NAMALWA (cell line): Measurements from ENCODE around the gene C22orf15.
"Not testable (repeated sequence)": the region's sequence is repeated elsewhere in the genome, so short reads cannot be mapped to it uniquely, and the experiment has no call there.

ENCODE experiments used
- DNase-seq: peaks from one replicate; pipeline ENCODE4 v3.0.0-alpha.2; 2015; ENCODE audit warnings: low spot score

C22orf15 gene, protein sequence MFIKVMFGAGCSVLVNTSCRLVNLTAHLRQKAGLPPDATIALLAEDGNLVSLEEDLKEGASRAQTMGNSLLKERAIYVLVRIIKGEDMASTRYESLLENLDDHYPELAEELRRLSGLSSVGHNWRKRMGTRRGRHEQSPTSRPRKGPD

DNA sequence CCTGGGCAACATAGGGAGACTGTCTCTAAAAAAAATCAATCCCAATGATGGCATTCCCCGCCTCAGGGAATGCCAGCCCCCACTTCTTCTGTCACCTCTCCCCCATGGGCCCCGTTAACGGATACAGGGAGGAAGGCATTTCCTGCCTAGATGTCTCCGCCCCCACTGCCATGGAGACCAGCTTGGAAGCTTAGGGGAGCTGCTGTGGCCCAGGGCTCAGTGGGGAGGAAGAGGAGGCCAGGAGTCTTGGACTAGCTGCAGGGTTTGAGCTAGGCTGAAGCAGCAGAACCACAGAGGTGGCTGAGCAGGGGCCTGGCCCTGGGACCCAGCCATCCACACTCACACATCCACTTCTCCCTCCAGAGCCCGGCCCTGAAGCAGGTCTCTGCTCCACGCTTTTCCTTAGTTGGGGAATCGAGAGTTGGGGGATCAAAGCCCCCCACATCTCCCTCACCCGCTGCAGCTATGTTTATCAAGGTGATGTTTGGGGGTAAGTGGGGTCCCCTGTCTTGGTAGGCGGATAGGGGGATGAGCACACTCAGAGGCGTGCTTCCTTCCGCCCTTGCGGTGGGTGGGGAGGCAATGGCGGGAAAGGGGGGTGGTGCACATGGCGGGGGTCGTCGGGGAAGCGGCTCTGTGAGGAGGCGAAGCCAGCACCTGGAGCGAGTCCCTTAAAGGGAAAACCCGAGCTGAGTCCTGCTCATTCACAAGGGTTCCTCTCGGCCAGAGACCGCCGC is at the start of gene C22orf15:
C22orf15 (plus strand) TSS at position 149 of the 737 bp plus-strand sequence; CDS start at position 466, 317 bp downstream.
- DNase-seq = no peak

DNA sequence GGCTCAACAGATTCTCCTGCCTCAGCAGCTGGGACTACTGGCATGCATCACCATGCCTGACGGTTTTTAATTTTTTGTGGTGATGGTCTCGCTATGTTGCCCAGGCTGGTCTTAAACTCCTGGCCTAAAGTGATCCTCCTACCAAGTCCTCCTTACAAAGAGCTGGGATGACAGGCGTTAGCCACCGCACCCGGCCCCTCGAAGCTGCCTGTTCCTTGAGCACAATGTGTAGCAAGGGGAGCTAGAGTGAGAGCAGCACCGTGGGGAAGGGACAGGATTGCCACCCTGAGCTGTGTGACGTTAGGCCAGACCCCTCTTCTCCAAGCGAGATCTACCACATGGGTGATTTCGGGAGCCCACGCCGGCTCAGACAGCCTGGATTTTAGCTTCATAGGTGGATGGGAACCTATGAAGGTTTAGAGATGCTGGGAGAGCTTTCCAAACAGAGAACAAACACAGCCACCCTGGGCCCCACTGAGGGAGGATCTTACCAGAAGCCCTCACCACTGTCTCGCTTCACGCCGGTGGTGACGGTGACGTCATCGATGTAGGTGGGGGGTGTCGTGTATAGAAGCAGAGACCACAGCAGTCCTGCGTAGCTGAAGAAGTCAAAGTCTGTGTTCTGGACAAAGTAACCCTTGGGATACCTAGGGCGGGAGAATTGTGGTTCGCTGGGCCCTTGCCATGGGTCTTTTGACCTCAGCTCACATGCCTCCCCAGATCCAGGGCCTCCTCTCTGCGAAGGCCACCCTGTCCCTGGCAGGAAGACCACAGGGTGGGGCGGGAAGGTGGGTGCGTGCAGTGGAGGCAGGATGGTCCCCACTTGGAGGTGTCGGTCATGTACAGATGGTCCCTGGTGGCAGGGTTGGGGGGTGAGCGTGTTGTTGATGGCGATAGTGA is 48.8 kb upstream of the C22orf15 start:
- no peak for DNase-seq

DNA sequence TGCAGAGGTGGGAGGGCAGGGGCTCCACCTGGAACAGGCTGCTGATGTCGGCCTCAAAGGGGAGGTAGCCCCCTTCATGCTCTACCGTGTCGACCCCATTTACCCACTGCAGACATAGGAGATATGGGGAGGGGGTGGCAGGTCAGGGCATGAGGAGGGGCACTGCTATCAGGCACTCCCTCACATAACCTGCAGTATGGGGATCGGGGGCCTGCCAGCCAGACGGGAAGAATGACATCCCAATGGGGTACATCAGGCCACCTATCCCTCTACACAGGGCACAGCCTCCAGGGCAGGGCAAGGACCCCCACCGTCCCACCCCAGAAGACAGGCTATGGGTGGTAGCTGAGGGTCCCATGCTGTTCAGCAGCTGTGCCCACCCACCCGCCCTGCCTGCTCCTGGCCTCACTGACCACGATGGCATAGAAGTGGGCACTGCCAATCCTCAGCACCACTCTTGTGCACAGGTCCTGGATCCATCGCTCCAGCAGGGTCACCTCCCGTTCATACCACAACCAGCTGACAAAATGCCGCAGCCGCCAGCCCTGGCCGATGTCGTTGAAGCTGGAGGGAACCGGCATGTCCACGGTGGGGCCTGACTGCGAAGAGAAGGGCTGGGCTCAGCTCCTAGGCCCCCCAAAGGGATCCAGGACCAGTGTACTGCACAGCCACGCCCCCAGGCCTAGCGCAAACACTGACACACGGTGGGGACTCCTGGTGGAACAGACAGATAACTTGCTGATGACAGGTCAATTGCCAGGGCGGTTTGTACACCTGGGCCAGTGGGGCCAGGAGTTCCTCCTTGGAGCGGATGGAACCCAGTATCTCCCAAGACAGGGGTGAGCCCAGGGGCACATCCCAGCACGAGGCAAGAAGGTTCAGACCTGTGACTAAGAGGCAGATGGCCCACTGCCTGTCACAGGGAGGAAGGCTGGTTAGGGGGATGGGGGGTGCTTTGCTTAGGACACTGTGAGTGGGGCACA is 47.9 kb upstream of the C22orf15 start:
- peak; percentile 23 for DNase-seq

DNA sequence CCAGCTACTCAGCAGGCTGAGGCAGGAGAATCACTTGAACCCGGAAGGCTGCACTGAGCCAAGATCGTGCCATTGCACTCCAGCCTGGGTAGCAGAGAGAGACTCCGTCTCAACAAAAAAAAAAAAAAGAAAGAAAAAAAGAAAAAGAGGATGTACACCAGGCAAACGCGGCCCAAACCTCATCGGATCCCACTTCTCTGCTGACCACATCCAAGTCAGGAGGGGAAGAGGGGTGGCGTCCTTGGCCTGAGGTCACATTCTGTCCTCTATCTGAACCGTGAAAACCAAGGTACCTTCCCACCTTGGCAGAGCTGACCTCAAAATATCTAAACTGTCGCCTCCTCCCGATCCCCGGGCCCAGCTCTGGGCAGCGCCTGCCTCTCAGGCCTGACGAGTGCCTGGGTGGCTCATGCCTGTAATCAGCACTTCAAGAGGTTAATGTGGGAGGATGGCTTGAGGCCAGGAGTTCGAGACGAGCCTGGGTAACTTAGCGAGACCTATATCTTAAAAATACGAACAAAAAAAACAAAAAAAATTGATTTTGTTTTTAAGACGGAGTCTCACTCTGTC is 46.9 kb upstream of the C22orf15 start:
- no peak for DNase-seq

DNA sequence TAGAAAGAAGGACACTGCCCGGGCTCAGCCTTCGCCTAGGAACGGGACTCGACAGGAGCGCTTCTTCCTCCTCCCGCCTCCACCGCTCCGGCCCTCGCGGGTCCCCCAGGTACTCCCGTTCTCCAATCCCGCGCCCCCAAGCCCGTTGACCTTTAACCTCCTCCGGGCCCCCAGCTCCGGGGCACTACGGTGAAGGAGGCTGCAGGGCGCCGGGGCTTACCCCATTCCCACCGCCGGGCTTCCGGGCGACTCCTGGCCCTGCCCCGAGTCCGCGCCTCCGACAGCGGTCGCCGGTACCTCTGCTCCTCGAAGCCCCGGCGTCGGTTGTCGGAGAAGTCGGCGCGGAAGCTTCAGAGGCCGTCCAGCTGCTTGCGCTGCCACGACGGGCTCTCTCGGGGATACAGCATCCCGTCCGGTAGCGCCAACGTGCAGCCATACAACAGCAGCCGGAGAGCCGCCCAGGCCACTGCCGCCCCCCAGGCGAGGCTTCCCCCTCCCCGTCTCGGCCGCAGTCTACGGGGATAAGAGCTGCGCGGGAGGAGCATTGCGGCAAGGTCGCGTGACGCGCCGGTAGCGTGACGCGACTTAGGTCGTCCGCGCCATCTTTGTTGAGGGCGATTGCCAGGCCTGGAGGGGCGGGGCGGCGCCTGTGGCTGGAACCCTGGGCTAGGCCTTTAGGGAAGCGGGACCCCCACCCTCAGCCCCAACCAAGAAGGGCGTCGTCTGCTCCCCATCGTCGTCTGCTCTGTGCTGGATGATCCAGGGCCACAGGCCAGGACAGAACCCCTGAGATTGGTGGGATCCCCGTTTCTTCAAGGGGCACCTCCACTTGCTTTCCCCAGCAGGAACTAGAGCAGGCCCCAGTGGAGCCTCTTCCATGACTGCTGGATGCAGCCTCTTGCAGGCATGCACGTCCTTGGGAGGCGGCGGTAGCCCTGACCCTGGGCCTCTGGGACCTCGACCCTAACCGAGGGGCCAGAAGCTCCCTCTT is 45.7 kb upstream of the C22orf15 start:
- DNase-seq = peak; percentile 87

DNA sequence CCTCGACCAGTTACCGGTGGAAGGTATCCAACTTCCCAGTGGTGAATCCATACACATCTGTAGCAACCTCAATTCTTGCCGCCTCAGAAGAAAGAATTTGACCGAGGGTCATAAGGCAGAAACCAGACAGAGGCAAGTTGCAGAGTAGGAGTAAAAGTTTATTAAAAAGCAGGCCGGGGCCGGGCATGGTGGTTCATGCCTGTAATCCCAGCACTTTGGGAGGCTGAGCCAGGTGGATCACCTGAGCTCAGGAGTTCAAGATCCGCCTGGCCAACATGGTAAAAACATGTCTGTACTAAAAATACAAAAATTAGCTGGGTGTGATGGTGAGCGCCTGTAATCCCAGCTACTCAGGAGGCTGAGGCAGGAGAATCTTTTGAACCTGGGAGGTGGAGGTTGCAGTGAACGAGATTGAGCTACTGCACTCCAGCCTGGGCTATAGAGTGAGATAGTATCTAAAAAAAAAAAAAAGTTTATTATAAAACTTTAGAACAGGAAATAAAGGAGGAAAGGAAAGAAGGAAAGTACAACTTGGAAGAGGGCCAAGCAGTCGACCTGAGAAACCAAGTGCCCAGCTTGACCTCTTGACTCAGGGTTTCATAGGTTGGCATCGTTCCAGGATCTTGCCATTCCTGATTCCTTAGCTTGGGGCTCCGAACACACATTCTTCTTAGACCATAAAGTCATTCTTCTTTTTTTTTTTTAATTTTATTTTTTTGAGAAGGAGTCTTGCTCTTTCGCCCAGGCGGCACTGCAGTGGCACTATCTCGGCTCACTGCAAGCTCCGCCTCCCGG is 44.2 kb upstream of the C22orf15 start:
- no peak for DNase-seq

DNA sequence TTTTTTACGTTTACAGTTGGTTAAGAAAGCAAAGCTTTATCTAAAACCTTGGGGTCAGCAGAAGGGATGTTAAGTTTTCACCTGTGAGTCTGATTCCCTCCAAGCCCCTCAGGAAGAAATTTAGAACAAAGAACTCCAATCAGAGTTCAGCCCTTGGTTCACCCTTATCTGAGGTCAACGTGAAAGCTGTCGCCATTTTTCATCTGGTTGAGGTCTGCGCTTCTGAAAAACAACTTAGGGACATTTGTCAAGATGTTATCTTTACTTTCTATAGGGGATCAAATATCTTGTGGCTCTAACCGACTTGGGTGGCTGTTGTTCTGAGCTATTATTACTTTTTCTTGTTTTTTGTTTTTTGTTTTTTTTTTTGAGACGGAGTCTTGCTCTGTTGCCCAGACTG is 41.9 kb upstream of the C22orf15 start:
- DNase-seq = no peak

DNA sequence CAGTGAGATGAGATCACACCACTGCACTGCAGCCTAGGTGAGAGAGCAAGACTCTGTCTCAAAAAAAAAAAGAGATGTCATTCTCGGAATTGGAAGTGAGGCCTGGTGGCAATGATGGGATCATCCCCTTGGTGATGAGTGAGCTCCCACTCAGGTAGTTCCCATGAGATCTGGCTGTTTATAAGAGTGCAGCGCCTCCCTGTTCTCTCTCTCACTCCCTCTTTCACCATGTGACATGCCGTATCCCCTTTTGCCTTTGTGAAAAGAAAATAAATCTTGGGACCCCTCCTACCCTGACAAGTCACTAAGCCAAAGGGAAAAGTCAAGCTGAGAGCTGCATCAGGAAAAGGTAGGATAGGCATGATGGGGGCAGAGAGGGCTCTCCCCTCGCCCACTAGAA is 40.6 kb upstream of the C22orf15 start:
- no peak for DNase-seq

DNA sequence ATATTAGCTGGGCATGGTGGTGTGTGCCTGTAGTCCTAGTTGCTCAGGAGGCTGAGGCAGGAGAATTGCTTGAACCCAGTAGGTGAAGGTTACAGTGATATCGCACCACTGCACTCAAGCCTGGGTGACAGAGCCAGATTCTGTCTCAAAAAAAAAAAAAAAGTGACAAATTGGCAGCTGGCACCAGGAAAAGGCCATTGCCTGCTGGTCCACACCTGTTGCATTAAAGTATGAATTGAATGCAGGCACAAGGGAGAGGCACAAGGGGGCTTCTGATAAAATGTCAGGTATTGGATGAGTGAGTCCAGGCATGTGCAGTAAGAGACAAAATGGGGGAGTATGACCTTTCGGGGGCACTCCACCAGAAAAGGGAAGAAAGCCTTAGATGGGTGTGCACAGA is 40.1 kb upstream of the C22orf15 start:
- no peak for DNase-seq

DNA sequence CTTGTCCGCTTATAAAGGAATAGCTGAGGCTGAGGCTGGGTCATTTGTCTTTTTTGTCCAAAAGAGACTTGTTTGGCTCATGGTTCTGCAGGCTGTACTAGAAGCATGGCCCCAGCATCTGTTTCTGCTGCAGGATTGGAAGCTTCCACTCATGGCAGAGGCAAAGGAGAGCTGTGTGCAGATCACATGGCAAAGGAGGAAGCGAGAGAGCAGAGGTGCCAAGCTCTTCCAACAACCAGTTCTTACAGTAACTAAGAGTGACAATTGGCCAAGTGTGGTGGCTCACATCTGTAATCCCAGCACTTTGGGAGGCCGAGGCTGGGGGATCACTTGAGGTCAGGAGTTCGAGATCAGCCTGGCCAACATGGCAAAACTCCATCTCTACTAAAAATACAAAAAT is 34.7 kb upstream of the C22orf15 start:
- DNase-seq = not testable (repeated sequence)

DNA sequence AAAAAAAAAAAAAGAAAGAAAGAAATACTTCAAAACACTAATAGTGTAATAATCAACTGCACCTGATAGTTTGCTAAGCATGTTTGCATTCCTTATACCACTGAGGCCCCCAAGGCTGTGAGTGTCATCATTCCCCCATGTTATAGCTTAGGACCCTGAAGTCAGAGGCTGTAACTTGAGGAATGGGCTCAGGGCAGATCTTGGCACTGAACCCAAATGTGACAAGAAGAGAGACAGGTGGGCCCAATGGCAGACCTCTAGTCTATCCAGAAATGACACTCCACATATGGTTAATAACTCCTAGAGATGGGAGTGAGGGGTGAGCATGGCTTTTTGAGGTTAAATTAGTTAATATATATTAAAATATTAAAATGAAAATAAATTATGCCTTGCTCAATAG is 25.1 kb upstream of the C22orf15 start:
- DNase-seq = no peak

DNA sequence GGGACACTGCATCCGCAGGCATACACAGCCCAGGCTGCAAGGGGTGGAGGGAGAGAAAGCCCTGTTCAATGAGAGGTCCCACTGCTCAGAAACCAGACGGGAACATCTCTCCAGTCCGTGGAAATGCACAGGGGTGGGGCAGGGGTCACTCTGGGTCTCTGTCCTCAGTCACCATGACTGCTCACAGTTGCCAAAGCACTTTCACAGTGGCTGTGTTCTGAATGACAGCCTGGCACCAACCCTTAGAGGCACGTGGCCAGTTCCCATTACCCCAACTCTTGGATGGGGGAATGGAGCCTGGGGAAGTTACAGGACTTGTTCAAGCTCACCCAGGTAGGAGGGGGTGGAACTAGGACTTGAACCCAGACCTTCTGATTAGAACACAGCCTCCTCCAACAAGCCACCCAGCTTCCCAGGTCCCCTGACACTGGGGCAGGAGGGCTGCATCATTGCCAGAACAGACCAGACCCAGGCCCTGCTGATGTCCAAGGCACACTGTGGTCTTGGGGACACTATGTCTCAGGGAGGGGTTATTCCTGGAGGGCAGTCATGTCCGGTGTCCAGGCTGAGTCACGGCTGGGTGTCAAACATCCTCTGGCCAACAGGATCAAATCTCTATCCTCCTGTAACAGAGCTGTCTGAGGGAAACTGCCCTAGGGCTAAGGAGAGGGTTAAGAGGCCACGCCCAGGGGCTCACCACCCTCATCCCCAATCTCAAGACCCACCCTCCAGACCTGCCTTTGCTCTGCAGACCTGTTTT is 20.1 kb upstream of the C22orf15 start:
- no peak for DNase-seq

DNA sequence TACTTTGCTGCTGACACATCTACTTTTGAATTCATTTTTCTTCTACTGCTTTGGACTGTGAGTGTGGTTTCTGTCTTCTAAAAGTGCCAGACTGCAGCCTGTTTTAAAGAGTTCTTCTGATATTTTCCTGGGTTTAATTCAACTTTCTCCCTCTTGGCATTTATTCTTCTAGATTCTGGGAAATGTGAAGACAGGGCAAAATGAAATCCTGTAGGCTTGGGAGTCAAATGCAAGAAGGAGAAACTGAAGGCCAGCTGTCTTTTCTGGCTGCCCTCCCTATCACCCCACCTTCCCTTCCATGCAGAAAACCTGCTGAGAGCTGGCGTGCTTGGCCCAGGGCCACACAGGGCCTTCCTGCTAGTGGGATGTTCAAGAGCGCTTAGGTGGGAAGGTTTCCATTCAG is 19.5 kb upstream of the C22orf15 start:
- no peak for DNase-seq

DNA sequence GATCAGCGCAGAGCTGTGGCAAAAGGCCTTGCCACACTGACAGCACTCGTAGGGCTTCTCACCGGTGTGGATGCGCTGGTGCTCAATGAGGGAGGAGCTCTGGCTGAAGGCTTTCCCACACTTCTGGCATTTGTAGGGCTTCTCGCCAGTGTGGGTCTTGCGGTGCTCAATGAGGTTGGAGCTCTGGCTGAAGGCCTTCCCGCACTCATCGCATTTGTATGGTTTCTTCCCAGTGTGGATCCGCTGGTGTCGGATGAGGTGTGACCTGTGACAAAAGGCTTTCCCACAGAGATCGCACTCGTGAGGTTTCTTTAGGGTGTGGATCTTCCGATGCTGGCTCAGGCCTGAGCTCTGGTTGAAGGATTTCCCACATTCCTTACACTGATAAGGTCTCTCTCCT is 18.8 kb upstream of the C22orf15 start:
- DNase-seq = no peak

DNA sequence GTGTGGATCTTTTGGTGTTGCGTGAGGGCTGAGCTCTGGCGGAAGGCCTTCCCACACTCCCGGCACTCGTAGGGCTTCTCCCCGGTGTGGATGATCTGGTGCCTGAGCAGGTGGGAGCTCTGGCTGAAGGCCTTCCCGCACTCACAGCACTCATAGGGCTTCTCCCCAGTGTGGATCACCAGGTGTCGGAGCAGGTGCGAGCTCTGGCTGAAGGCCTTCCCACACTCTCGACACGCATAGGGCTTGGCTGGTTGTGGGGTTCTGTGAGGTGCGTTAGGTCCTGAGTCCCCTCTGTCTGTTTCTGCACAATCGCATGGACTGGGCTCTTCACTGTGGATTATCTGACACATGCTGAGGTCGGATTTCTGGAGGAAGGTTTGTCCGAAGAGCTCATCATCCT is 18.3 kb upstream of the C22orf15 start:
- no peak for DNase-seq

DNA sequence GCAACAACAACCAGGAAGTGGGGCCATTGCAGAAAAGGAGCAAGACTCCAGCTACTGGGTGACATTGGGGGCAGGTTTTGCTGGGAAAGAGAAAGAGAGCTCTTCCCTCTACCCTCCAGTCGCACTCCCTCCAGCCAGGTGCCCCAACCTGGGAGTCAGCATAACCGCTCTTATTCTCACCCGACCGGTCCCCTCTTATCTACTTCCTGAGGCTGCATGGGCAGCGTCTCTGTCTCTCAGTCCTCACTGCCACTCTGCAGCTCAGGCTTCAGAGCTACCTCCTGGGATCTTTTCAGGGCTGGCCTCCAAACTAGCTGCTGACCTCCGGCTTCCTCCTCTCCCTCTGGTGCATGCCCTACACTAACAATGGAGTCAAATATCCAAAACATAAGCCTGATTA is 17.0 kb upstream of the C22orf15 start:
- no peak for DNase-seq

DNA sequence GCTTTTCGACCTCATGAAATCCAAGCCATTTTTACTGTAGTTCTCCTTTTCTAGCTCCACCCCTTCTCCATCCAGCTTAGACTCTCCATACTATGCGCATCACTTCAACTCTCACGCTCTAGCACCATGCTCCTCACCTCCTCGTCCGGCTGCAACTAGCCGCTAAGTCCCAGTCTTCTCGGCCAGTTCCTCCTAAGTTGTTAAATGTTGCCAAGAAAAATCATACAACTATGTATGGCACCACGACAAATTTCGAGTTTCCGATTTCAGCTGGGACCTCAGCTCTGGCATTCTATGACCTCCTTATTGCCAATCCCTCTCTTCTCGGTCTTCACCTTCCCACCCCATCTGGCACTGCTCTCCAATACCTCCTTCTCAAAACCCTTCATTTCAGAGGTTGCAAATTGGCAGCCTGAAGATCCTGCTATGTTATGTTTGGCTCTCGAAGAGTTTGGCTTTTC is 12.9 kb upstream of the C22orf15 start:
- DNase-seq = no peak

DNA sequence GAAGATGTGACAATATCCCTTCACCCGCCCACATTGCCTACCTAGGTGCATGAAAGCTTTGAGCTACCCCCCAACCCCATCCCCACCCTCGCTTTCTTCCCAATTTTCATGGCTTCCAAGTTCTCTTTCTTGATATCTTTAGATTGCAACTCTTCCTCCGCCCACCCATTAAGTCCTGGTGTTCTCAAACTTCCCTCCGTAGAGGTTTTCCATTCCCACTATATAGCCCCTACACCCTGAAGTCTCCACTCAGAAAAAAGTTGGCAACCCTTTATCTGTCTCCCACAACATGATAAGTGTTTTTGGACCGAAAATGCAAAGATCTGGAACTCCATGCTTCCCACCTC is 12.4 kb upstream of the C22orf15 start:
- DNase-seq = no peak
